Brain microvascular endothelial cell (primary cell): ENCODE data around the gene CLIC5.

ENCODE experiments used
- DNase-seq: peaks from one replicate; pipeline ENCODE4 v3.0.0-alpha.2; 2020
- H3K27ac ChIP-seq: fragments of 250-450 bp; sonication (Bioruptor Pico); 2 replicates; pipeline ENCODE4 v1.5.1; 2020; ENCODE audit warnings: mild to moderate bottlenecking, moderate library complexity
- H3K27me3 ChIP-seq: fragments of 250-450 bp; sonication (Bioruptor Pico); replicated peaks from 2 replicates; pipeline ENCODE4 v1.5.1; 2020; ENCODE audit warnings: mild to moderate bottlenecking
- H3K36me3 ChIP-seq: fragments of 250-450 bp; sonication (Bioruptor Pico); replicated peaks from 2 replicates; pipeline ENCODE4 v1.5.1; 2020; ENCODE audit warnings: mild to moderate bottlenecking
- H3K4me3 ChIP-seq: 2 replicates; pipeline ENCODE4 v1.5.1; 2011; ENCODE audit warnings: low read depth, mild to moderate bottlenecking, control low read depth, low read length, moderate library complexity
- CTCF ChIP-seq: IDR thresholded peaks from 2 replicates; pipeline ENCODE4 v1.5.1; 2011; ENCODE audit warnings: low read depth, mild to moderate bottlenecking, moderate library complexity, low read length, control low read depth, inconsistent platforms; ENCODE audit errors: missing control alignments
- in situ Hi-C: cut with HindIII; loops from 2 replicates; pipeline ENCODE4 v1.10.0; 2017; ENCODE audit warnings: low sequenced_read_pairs, low pct_ligation_motif_present

CLIC5 gene

GRCh38 chr6:45901767-45902650 lies 113.7 kb downstream of the CLIC5 start:
- TF ChIP-seq CTCF = no peak

DNA sequence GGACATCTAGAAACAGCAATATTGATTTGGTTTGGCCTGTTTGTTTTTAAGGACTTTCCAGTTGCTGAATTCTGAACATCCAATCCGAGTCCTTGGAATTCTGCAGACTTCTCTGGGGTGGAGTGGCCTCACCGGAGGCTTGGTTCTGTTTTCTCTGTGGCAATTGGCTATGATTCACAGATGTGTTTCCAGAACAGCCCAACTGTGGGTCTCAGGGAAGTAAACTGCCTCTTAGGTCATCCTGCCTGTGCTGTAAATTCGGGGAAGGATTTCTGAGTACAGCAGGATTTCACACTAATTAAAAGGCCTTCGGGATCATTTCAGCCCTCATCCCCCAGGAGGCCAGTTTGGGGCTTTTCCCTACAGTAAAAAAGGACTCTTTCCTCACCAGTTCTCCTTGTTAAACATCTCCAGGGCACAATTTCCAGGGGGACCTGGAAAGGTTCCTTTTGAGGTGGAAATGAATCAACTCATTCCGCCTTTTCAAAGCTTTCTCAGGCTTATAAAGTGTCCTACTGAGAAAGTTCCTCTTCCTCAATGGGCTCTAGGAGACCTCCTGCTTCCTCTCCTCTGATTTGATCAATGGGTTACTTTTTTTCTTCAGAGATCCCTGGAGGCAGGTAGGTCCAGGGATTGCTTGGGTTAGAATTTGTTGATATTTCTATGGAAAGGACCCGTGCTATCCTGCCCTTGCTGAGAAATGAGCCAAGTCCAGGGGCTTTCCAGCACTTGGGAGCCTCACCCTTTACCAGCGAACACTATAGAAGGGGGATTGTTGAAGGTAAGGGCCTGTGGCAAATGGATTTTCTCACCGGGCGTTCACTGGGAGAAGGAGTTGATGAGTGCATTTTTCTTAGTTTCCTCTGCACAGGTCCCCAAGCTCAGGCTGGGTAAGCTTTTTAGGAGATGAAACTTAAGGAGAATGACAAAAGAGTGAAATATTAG lies 114.6 kb downstream of the CLIC5 start:
- Histone ChIP-seq H3K36me3 (no peaks in the 10 kb centered on the region), H3K4me3 (no peak overlapping the region), H3K27ac (no peak overlapping the region), H3K27me3 (no peaks in the 10 kb centered on the region)
- DNase-seq = peak; percentile 31
- in situ Hi-C loops = no loop called here
- no peak for TF ChIP-seq CTCF

More at GRCh38 chr6:45901767-45902650, 113.7 kb downstream of the CLIC5 start:
- in situ Hi-C loops = no loop called here
- Histone ChIP-seq H3K4me3 (no peak overlapping the region), H3K27ac (no peak overlapping the region), H3K36me3 (no peaks in the 10 kb centered on the region), H3K27me3 (no peaks in the 10 kb centered on the region)
- no peak for DNase-seq

- DNase-seq = no peak
These were observed 116.0 kb downstream of the CLIC5 start for GRCh38 chr6:45899683-45899946.

DNA sequence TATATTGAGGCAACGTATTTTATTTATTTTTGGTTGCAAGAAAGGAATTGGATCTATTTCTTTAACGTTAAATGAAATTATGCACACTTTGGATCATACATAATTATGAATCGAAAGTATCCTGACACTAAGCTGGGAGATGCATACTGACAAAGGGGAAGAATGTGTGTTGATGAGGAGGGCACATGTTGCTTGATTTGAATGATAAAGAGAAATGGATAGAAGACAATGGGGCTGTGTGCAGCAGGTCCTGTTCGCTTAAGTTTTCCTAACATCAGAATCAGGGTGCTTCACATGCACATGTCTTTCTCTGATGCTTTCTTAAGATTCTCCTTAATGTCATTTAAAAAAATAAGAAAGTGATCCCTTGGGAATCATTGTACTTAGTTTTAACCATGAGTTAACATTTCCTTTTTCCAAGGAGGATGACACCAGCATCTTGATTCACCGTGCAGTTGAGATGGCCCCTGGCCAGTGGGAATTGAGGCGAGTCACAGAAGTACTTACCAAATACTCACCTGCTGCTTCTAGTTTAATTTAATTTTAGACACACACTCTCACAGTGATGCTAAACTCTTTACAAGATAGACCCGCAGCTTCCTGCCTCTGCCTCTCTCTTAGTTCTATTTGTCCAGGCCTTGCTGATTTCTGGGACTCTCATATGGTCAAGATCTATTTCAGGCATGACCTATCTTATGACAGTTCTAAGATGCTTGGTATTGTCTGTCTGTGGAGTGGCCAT lies 116.5 kb downstream of the CLIC5 start:
- Histone ChIP-seq H3K27ac (no peak overlapping the region), H3K36me3 (no peaks in the 10 kb centered on the region), H3K27me3 (no peaks in the 10 kb centered on the region), H3K4me3 (no peak overlapping the region)
- TF ChIP-seq CTCF = no peak
- DNase-seq = no peak
- in situ Hi-C loops = no loop called here

More at GRCh38 chr6:45899683-45899946, 116.0 kb downstream of the CLIC5 start:
- TF ChIP-seq CTCF = no peak
- H3K4me3 ChIP-seq = no peak overlapping the region
- no peaks in the 10 kb centered on the region for H3K36me3 ChIP-seq
- H3K27ac ChIP-seq = no peak overlapping the region
- no peaks in the 10 kb centered on the region for H3K27me3 ChIP-seq
- in situ Hi-C loops = no loop called here

GRCh38 chr6:45896783-45897441 lies 118.7 kb downstream of the CLIC5 start:
- no peaks in the 10 kb centered on the region for H3K27me3 ChIP-seq
- DNase-seq = no peak
- in situ Hi-C loops = no loop called here
- no peak overlapping the region for H3K27ac ChIP-seq
- H3K36me3 ChIP-seq = no peaks in the 10 kb centered on the region
- H3K4me3 ChIP-seq = no peak overlapping the region
- no peak for TF ChIP-seq CTCF
